ENCODE results near the gene KPNA6.

DNA sequence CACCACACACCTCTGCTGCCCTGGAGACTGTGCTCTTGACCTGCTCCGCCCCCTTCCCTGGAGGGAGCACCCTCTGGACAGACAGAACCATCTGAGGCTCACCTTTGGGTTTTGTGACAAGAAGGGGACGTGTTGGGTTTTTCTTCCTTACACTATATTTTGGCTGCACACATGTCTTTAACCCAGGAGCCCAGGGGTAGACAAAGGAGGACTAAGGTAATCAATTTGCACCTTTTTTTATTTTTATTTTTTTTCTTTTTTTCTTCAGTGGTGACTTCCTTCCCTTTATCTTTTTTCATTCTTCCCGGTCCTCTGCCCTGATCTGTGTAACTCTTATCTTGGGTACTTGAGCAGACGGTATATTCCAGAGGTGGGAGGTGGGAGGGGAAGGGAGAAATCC is 63.1 kb downstream of the KPNA6 start:
- TF ChIP-seq, protein P1, sequence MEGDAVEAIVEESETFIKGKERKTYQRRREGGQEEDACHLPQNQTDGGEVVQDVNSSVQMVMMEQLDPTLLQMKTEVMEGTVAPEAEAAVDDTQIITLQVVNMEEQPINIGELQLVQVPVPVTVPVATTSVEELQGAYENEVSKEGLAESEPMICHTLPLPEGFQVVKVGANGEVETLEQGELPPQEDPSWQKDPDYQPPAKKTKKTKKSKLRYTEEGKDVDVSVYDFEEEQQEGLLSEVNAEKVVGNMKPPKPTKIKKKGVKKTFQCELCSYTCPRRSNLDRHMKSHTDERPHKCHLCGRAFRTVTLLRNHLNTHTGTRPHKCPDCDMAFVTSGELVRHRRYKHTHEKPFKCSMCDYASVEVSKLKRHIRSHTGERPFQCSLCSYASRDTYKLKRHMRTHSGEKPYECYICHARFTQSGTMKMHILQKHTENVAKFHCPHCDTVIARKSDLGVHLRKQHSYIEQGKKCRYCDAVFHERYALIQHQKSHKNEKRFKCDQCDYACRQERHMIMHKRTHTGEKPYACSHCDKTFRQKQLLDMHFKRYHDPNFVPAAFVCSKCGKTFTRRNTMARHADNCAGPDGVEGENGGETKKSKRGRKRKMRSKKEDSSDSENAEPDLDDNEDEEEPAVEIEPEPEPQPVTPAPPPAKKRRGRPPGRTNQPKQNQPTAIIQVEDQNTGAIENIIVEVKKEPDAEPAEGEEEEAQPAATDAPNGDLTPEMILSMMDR (IDR thresholded peaks at IDR 0.05; ENCODE audit: insufficient read depth, low read length), result no peak
- TF ChIP-seq GABPA (IDR thresholded peaks at IDR 0.05; ENCODE audit: low read depth), result no peak
- TF ChIP-seq, protein P2, sequence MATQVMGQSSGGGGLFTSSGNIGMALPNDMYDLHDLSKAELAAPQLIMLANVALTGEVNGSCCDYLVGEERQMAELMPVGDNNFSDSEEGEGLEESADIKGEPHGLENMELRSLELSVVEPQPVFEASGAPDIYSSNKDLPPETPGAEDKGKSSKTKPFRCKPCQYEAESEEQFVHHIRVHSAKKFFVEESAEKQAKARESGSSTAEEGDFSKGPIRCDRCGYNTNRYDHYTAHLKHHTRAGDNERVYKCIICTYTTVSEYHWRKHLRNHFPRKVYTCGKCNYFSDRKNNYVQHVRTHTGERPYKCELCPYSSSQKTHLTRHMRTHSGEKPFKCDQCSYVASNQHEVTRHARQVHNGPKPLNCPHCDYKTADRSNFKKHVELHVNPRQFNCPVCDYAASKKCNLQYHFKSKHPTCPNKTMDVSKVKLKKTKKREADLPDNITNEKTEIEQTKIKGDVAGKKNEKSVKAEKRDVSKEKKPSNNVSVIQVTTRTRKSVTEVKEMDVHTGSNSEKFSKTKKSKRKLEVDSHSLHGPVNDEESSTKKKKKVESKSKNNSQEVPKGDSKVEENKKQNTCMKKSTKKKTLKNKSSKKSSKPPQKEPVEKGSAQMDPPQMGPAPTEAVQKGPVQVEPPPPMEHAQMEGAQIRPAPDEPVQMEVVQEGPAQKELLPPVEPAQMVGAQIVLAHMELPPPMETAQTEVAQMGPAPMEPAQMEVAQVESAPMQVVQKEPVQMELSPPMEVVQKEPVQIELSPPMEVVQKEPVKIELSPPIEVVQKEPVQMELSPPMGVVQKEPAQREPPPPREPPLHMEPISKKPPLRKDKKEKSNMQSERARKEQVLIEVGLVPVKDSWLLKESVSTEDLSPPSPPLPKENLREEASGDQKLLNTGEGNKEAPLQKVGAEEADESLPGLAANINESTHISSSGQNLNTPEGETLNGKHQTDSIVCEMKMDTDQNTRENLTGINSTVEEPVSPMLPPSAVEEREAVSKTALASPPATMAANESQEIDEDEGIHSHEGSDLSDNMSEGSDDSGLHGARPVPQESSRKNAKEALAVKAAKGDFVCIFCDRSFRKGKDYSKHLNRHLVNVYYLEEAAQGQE (IDR thresholded peaks at IDR 0.05; ENCODE audit: insufficient replicate concordance, low read depth), result no peak
